CD4-positive, CD25-positive, alpha-beta regulatory T cell (primary cell): ENCODE results near the gene BPTF. TPM values are rescaled to one million over a fixed set of nuclear protein-coding genes. Genes with fewer than 3 reads are reported as not detected.
"Not testable (repeated sequence)": the region's sequence is repeated elsewhere in the genome, so short reads cannot be mapped to it uniquely, and the experiment has no call there.

Source experiments
- ATAC-seq, 2 donors: fragments of 150-1000 bp; cut with Tn5 transposase; one replicate each; pipeline ENCODE4 v1.10.0; 2021; ENCODE audit warnings: low read depth in 2 of 2, moderate number of reproducible peaks in 2 of 2, moderate library complexity in 1 of 2
- DNase-seq, 3 donors: peaks; one replicate each; pipeline versions ENCODE4 v3.0.0 to v3.0.0-alpha.2; 2012 to 2022; ENCODE audit warnings: mixed read lengths in 1 of 3
- H3K27ac ChIP-seq: one replicate; pipeline ENCODE4 v1.7.0; 2013; ENCODE audit warnings: mild to moderate bottlenecking, low read length; ENCODE audit not compliant: insufficient read depth, poor library complexity, severe bottlenecking
- H3K27me3 ChIP-seq: one replicate; pipeline ENCODE4 v1.7.0; 2013; ENCODE audit warnings: low read length; ENCODE audit not compliant: control insufficient read depth, insufficient read depth
- H3K36me3 ChIP-seq: one replicate; pipeline ENCODE4 v1.7.0; 2013; ENCODE audit warnings: mild to moderate bottlenecking, low read length, moderate library complexity; ENCODE audit not compliant: control insufficient read depth, insufficient read depth
- H3K4me1 ChIP-seq: 2 replicates; pipeline ENCODE4 v1.7.0; 2013; ENCODE audit warnings: mild to moderate bottlenecking, low read length; ENCODE audit not compliant: insufficient read depth, control insufficient read depth, poor library complexity, severe bottlenecking
- H3K4me3 ChIP-seq: one replicate; pipeline ENCODE4 v1.7.0; 2013; ENCODE audit warnings: low read depth, mild to moderate bottlenecking, low read length, moderate library complexity
- H3K9me3 ChIP-seq, 2 experiments: 1 replicate in 1 of 2; 2 replicates in 1 of 2; pipeline ENCODE4 v1.7.0; 2013; ENCODE audit warnings: low read length in 2 of 2, mild to moderate bottlenecking in 1 of 2, moderate library complexity in 1 of 2; ENCODE audit not compliant: control insufficient read depth in 2 of 2
- H3K27ac Mint-ChIP-seq, 3 donors: one replicate each; pipeline ENCODE4 v1.8.0; 2020 to 2022; ENCODE audit warnings: mild to moderate bottlenecking in 3 of 3, mixed read lengths in 3 of 3, moderate library complexity in 2 of 3
- H3K27me3 Mint-ChIP-seq: one replicate; pipeline ENCODE4 v1.8.0; 2022; ENCODE audit warnings: mild to moderate bottlenecking, mixed read lengths
- H3K36me3 Mint-ChIP-seq: one replicate; pipeline ENCODE4 v1.8.0; 2020; ENCODE audit warnings: mixed read lengths
- H3K4me1 Mint-ChIP-seq, 4 donors: one replicate each; pipeline ENCODE4 v1.8.0; 2020 to 2022; ENCODE audit warnings: mixed read lengths in 4 of 4, mild to moderate bottlenecking in 1 of 4
- H3K4me3 Mint-ChIP-seq, 4 donors: one replicate each; pipeline ENCODE4 v1.8.0; 2020 to 2022; ENCODE audit warnings: mild to moderate bottlenecking in 4 of 4, mixed read lengths in 4 of 4, moderate library complexity in 3 of 4
- H3K9me3 Mint-ChIP-seq, 7 donors: one replicate each; pipeline ENCODE4 v1.8.0; 2020 to 2022; ENCODE audit warnings: mixed read lengths in 7 of 7, mild to moderate bottlenecking in 3 of 7, moderate library complexity in 2 of 7
- polyA plus RNA-seq, 4 donors: library from polyadenylated mRNA; unstranded; fragments of 300-500 nt; fragmentation: Illumina TruSeq; gene quantifications; one replicate each; pipeline ENCODE4 v1.2.3, GENCODE V29; 2021
- total RNA-seq: library from RNA; stranded (reverse); gene quantifications from one replicate; pipeline ENCODE4 v1.2.3, GENCODE V29; 2022

BPTF gene
- total and polyA plus RNA-seq, 5 donors from 2014 or later: 7.5 to 157 (median 13.0) TPM

DNA sequence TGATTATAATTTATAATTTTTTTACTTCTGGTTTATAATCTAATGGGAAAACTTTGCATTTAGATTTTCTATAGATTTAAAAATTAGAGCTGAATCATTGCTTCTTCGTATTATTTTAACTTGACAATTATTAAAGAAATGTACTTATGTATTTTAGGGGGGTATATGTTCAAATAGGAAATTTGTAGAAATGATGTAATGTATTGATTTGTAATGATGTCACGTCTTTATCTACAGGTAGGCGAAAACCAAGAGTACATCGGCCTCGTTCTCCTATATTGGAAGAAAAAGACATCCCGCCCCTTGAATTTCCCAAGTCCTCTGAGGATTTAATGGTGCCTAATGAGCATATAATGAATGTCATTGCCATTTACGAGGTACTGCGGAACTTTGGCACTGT lies 28.4 kb downstream of the BPTF start:
- H3K4me3 Mint-ChIP-seq: peak overlapping the region in 1 of 4 donors; percentile 67

DNA sequence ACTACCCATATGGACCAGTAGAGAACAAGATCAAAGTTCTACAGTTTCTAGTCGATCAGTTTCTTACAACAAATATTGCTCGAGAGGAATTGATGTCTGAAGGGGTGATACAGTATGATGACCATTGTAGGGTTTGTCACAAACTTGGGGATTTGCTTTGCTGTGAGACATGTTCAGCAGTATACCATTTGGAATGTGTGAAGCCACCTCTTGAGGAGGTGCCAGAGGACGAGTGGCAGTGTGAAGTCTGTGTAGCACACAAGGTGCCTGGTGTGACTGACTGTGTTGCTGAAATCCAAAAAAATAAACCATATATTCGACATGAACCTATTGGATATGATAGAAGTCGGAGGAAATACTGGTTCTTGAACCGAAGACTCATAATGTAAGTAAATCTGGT lies 29.1 kb downstream of the BPTF start:
- ATAC-seq (no peak), DNase-seq (no peak)
- H3K36me3 Mint-ChIP-seq: peaks cover 25% of the 10 kb centered on the region
- no peaks in the 10 kb centered on the region for H3K9me3 ChIP-seq
- no peaks in the 10 kb centered on the region for H3K27me3 Mint-ChIP-seq
- no peaks in the 10 kb centered on the region for H3K27me3 ChIP-seq
- H3K36me3 ChIP-seq: peaks cover 13% of the 10 kb centered on the region
- H3K4me3 Mint-ChIP-seq: peak overlapping the region in 2 of 4 donors; percentile 42 to 67
- peaks cover 40% of the 10 kb centered on the region for H3K4me1 ChIP-seq
- peak overlapping the region; percentile 7 for H3K4me3 ChIP-seq
- peaks cover 31 to 80% (median 62%) of the 10 kb centered on the region in 4 donors for H3K4me1 Mint-ChIP-seq
- no peak overlapping the region for H3K27ac ChIP-seq
- H3K27ac Mint-ChIP-seq: peak overlapping the region in 2 of 3 donors; percentile 28 to 59
- no peaks in the 10 kb centered on the region for H3K9me3 Mint-ChIP-seq

More for the DNA sequence above, 28.4 kb downstream of the BPTF start:
- peaks cover 33% of the 10 kb centered on the region for H3K4me1 ChIP-seq
- no peaks in the 10 kb centered on the region for H3K9me3 Mint-ChIP-seq
- H3K27ac ChIP-seq: no peak overlapping the region
- peaks cover 29 to 82% (median 64%) of the 10 kb centered on the region in 4 donors for H3K4me1 Mint-ChIP-seq
- H3K9me3 ChIP-seq: no peaks in the 10 kb centered on the region
- H3K36me3 ChIP-seq: peaks cover 13% of the 10 kb centered on the region
- H3K27me3 ChIP-seq: no peaks in the 10 kb centered on the region
- ATAC-seq (no peak), DNase-seq (no peak)
- H3K36me3 Mint-ChIP-seq: peaks cover 30% of the 10 kb centered on the region
- H3K4me3 ChIP-seq: no peak overlapping the region
- no peaks in the 10 kb centered on the region for H3K27me3 Mint-ChIP-seq
- H3K27ac Mint-ChIP-seq: peak overlapping the region in 2 of 3 donors; percentile 28 to 59

DNA sequence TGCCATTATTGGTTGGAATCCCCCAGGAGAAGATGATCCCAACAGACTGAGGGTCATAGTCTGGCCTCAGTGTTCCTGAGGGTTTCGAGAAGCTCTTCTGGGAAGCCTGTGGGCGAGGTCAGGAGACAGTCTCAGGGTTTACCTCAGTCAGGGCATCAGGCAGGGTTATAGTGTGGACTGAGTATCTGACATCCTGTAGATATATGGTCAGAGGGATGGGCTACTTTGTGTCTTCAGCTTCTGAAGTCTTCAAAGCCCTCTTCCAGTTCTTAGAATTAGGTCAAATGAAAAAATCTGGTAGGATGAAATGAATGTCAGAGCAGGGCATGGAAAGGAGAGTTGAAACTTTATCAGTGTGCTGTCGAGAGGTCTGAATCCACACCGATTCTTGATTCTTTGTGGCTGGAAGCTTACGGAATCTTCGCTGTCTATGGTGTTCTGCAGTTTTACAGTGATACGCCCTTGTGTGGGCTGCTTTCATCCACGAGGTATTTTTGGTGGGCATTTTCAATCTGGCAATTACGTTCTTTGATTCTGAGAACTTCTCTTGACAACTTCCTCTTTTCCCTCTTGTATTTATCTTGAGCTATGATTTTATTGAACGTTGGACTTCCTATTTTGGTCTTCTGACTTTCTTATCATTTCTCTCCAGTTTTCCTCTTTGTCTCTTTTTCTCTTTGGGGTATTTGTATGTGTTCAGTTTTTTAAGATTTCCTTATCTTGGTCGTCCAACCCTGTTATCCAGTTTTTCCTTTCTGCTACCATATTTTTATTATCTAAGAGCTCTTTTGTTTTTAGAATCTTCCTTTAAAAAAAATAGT lies 30.4 kb downstream of the BPTF start:
- H3K36me3 Mint-ChIP-seq: peaks cover 19% of the 10 kb centered on the region
- no peaks in the 10 kb centered on the region for H3K27me3 Mint-ChIP-seq
- H3K9me3 Mint-ChIP-seq: no peaks in the 10 kb centered on the region
- DNase-seq: peak in 1 of 3 donors; percentile 51
- peak; percentile 34 to 47 for ATAC-seq
- Histone ChIP-seq H3K4me1 (peaks cover 47% of the 10 kb centered on the region), H3K36me3 (peaks cover 13% of the 10 kb centered on the region), H3K9me3 (no peaks in the 10 kb centered on the region), H3K4me3 (peak overlapping the region; percentile 76), H3K27me3 (no peaks in the 10 kb centered on the region), H3K27ac (peak overlapping the region; percentile 20)
- peak overlapping the region; percentile 64 to 76 (median 70) for H3K4me3 Mint-ChIP-seq
- peak overlapping the region; percentile 82 to 96 (median 90) for H3K27ac Mint-ChIP-seq
- H3K4me1 Mint-ChIP-seq: peaks cover 43 to 84% (median 67%) of the 10 kb centered on the region in 4 donors

DNA sequence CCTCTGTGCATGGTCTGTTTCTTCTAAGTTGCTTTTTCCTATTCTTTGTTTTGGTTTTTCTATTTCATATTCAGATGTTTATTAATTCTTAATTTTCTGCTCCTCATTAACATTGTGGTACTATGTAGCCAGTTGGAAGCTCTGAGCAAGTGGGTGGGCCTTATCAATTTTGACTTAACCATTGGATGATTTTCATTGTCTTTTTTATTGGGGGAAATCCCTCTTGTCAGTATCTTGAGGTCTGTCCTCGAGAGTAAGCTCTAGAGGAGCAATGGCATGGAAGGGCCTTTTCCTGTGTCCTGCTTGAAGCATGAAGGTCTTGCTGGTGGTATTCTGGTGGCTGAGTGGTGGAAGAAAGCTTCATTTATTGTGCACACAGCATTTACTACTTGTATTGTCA lies 31.1 kb downstream of the BPTF start:
- Mint-ChIP-seq H3K36me3 (peaks cover 18% of the 10 kb centered on the region), H3K4me1 (peaks cover 42 to 83% (median 67%) of the 10 kb centered on the region in 4 donors), H3K4me3 (peak overlapping the region; percentile 64 to 76 (median 70)), H3K27ac (peak overlapping the region; percentile 82 to 96 (median 90))
- Histone ChIP-seq H3K27ac (peak overlapping the region; percentile 20), H3K4me3 (peak overlapping the region; percentile 76), H3K36me3 (peaks cover 13% of the 10 kb centered on the region), H3K4me1 (peaks cover 47% of the 10 kb centered on the region)
- not testable (repeated sequence) for H3K27me3 Mint-ChIP-seq, H3K27me3 ChIP-seq, H3K9me3 Mint-ChIP-seq, ATAC-seq, H3K9me3 ChIP-seq
- DNase-seq: peak in 1 of 3 donors; percentile 27

DNA sequence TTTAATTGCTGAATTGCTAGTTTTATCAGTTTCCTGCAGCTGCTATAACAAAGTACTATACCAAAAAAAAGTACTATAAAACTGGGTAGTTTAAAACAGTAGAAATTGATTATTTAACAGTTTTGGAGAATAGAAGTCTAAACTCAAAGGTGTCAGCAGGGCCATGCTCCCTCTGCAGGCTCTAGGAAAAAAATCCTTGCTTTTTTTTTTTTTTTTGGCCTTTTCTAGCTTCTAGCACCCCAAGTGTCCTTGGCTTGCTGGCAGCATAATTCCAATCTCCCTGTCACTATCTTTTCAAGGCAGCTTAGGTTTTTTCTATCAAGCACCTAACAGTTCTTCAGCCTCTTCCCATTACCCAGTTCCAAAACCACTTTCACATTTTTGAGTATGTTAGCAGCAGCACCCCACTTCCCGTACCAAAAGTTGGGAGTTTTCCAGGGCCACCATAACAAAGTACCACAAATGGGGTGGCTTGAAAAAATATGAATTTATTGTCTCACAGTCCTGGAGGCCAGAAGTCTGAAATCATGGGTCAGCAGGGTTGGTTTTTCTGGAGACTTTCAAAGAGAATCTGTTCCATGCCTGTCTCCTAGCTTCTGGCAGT lies 37.4 kb downstream of the BPTF start:
- no peak for ATAC-seq
- H3K27me3 Mint-ChIP-seq: no peaks in the 10 kb centered on the region
- Histone ChIP-seq H3K27ac (no peak overlapping the region), H3K36me3 (peaks cover 13% of the 10 kb centered on the region), H3K27me3 (no peaks in the 10 kb centered on the region), H3K4me3 (peak overlapping the region; percentile 1), H3K9me3 (no peaks in the 10 kb centered on the region), H3K4me1 (peaks cover 31% of the 10 kb centered on the region)
- H3K4me1 Mint-ChIP-seq: peaks cover 42 to 80% (median 60%) of the 10 kb centered on the region in 4 donors
- H3K4me3 Mint-ChIP-seq: peak overlapping the region in 2 of 4 donors; percentile 32 to 49
- DNase-seq: no peak
- peak overlapping the region in 1 of 3 donors; percentile 73 for H3K27ac Mint-ChIP-seq
- no peaks in the 10 kb centered on the region for H3K9me3 Mint-ChIP-seq
- H3K36me3 Mint-ChIP-seq: peaks cover 15% of the 10 kb centered on the region

DNA sequence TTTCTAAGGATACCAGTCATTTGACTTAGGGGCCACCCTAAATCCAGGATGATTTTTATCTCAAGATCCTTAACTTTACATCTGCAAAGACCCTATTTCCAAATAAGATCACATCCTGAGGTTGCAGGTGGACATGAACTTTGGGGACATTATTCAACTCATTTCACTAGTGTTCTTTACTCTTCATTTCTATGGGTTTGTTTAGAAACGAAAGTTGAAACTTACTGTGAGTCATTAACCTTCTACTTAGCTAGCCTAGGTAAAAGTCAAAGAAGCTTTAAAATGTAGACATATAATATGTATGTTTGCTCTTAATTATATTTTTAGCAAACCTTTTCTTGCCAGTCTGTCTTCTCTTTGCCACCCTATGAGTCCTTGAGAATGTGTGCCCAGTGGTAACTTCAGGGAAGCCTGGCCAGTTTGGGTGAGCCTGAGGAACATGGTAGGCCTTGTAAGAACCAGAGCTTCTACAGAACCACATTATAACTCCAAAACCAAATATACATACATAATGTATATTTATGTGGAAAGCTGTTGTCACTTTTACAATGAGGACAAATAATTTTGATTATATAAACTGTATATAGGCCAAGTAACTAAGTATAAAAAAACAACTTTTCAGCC lies 38.4 kb downstream of the BPTF start:
- H3K4me1 Mint-ChIP-seq: peaks cover 42 to 74% (median 55%) of the 10 kb centered on the region in 4 donors
- no peak overlapping the region for H3K27ac ChIP-seq
- peak overlapping the region in 3 of 4 donors; percentile 30 to 81 (median 48) for H3K4me3 Mint-ChIP-seq

DNA sequence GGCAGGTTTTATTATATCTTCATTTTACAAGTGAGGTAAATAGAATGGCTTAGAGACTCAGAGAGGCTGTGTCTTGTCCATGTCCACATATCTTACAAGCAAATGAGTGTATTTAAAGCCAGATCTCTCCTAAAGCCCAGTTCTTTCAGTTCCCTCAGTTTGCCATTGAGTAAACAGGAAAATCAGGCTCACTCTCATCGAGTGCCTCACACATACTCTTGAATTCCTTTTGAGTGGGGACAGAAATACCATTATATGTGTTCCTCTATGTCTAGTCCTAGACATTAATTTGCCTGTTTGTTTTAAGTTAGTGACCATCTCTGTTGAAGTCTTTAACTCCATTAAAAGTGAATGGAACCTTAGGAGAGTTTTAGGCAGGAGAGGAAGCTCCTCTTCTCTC lies 40.1 kb downstream of the BPTF start:
- Mint-ChIP-seq H3K4me1 (peaks cover 34 to 63% (median 45%) of the 10 kb centered on the region in 4 donors), H3K36me3 (peaks cover 16% of the 10 kb centered on the region), H3K9me3 (no peaks in the 10 kb centered on the region), H3K4me3 (no peak overlapping the region), H3K27me3 (no peaks in the 10 kb centered on the region), H3K27ac (peak overlapping the region in 1 of 3 donors; percentile 25)
- DNase-seq (no peak), ATAC-seq (no peak)
- Histone ChIP-seq H3K9me3 (no peaks in the 10 kb centered on the region), H3K27me3 (no peaks in the 10 kb centered on the region), H3K36me3 (peaks cover 23% of the 10 kb centered on the region), H3K27ac (no peak overlapping the region), H3K4me3 (no peak overlapping the region), H3K4me1 (peaks cover 10% of the 10 kb centered on the region)

More for the DNA sequence above, 38.4 kb downstream of the BPTF start:
- Histone ChIP-seq H3K4me1 (peaks cover 24% of the 10 kb centered on the region), H3K4me3 (no peak overlapping the region), H3K36me3 (peaks cover 16% of the 10 kb centered on the region), H3K27me3 (no peaks in the 10 kb centered on the region), H3K9me3 (no peaks in the 10 kb centered on the region)
- DNase-seq (peak in 1 of 3 donors; percentile 42), ATAC-seq (no peak)
- Mint-ChIP-seq H3K27me3 (no peaks in the 10 kb centered on the region), H3K27ac (peak overlapping the region in 2 of 3 donors; percentile 3 to 73), H3K9me3 (no peaks in the 10 kb centered on the region), H3K36me3 (peaks cover 16% of the 10 kb centered on the region)
